Panc1 (cell line): Measurements from ENCODE around the gene CCDC92B.

ENCODE experiments used
- POLR2AphosphoS5 ChIP-seq: IDR thresholded peaks from 2 replicates; pipeline ENCODE4 v1.6.1; 2012; ENCODE audit warnings: mild to moderate bottlenecking, low read depth, low read length, moderate library complexity
- SIN3A ChIP-seq: IDR thresholded peaks from 2 replicates; pipeline ENCODE4 v1.6.1; 2012; ENCODE audit warnings: low read depth, mild to moderate bottlenecking, low read length, moderate library complexity, borderline replicate concordance; ENCODE audit not compliant: insufficient read depth
- TCF7L2 ChIP-seq: IDR thresholded peaks from 2 replicates; pipeline ENCODE4 v1.6.1; 2011; ENCODE audit warnings: mild to moderate bottlenecking, low read depth, low read length, inconsistent platforms
- TF ChIP-seq, protein P1 (sequence below): fragments of 450-650 bp; IDR thresholded peaks from 2 replicates; pipeline ENCODE4 v1.5.1; 2017; ENCODE audit warnings: mild to moderate bottlenecking
- TF ChIP-seq, protein P2 (sequence below), 2 experiments: IDR thresholded peaks; 2 replicates each; pipeline ENCODE4 v1.6.1; 2011 to 2012; ENCODE audit warnings: low read depth in 2 of 2, control low read depth in 1 of 2, low read length in 1 of 2, mild to moderate bottlenecking in 1 of 2, moderate library complexity in 1 of 2; ENCODE audit not compliant: insufficient read depth in 1 of 2

DNA sequence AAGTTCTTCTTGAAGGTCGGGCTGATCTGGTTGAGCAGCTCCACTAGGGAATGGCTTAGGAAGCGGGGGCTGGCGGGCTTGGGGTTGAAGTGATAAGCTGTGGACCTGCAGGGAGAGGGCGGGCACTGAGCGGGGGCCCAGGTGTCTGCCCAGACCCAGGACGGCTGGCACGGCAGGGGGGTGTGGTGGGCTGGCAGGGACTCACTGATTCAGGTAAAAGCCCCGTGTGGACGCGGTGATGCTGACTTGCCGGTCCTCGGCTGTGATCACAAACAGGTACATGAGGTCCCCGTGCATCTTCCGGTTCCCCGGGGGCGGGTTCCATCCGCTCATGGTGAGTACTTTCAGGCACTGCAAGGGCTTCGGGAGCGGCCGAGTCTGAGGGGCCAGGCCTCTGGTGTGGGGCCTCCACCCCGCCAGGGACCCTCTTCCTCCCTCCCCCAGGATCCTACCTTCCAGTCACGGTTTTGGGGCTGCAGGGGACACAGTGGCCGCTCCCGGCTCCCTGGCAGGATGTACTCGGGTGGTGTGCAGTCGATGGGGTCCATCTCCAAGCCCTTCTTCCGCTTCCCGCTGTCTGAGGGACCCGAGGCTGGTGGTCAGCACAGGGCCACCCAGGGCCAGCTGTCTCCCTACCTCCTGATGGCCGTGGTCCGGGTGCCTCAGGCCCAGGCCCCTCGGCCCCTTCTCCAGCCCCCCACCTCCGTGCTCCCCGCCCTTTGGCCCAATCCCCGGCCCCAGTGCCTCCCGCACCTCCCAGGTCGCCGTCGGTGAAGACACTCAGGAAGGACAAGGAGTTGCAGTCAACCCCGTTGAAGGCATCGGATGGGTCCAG lies 48.1 kb downstream of the CCDC92B start:
- TF ChIP-seq, protein P1, sequence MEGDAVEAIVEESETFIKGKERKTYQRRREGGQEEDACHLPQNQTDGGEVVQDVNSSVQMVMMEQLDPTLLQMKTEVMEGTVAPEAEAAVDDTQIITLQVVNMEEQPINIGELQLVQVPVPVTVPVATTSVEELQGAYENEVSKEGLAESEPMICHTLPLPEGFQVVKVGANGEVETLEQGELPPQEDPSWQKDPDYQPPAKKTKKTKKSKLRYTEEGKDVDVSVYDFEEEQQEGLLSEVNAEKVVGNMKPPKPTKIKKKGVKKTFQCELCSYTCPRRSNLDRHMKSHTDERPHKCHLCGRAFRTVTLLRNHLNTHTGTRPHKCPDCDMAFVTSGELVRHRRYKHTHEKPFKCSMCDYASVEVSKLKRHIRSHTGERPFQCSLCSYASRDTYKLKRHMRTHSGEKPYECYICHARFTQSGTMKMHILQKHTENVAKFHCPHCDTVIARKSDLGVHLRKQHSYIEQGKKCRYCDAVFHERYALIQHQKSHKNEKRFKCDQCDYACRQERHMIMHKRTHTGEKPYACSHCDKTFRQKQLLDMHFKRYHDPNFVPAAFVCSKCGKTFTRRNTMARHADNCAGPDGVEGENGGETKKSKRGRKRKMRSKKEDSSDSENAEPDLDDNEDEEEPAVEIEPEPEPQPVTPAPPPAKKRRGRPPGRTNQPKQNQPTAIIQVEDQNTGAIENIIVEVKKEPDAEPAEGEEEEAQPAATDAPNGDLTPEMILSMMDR: no peak
- TF ChIP-seq TCF7L2: no peak
- TF ChIP-seq, protein P2, sequence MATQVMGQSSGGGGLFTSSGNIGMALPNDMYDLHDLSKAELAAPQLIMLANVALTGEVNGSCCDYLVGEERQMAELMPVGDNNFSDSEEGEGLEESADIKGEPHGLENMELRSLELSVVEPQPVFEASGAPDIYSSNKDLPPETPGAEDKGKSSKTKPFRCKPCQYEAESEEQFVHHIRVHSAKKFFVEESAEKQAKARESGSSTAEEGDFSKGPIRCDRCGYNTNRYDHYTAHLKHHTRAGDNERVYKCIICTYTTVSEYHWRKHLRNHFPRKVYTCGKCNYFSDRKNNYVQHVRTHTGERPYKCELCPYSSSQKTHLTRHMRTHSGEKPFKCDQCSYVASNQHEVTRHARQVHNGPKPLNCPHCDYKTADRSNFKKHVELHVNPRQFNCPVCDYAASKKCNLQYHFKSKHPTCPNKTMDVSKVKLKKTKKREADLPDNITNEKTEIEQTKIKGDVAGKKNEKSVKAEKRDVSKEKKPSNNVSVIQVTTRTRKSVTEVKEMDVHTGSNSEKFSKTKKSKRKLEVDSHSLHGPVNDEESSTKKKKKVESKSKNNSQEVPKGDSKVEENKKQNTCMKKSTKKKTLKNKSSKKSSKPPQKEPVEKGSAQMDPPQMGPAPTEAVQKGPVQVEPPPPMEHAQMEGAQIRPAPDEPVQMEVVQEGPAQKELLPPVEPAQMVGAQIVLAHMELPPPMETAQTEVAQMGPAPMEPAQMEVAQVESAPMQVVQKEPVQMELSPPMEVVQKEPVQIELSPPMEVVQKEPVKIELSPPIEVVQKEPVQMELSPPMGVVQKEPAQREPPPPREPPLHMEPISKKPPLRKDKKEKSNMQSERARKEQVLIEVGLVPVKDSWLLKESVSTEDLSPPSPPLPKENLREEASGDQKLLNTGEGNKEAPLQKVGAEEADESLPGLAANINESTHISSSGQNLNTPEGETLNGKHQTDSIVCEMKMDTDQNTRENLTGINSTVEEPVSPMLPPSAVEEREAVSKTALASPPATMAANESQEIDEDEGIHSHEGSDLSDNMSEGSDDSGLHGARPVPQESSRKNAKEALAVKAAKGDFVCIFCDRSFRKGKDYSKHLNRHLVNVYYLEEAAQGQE (IDR thresholded peaks at IDR 0.05; ENCODE audit: insufficient read depth in 1 of 2, low read depth in 2 of 2, low read length in 1 of 2): no peak
- no peak for TF ChIP-seq SIN3A
- no peak for TF ChIP-seq POLR2AphosphoS5
